HFF-Myc (cell line): ENCODE data around the gene NES.

ENCODE experiments used
- DNase-seq: peaks from one replicate; pipeline ENCODE4 v3.0.0-alpha.2; 2011; ENCODE audit warnings: low read depth; ENCODE audit errors: extremely low read depth
- H3K4me3 ChIP-seq: replicated peaks from 2 replicates; pipeline ENCODE4 v1.5.1; 2011; ENCODE audit warnings: low read depth, mild to moderate bottlenecking, control low read depth, low read length
- CTCF ChIP-seq: IDR thresholded peaks from 2 replicates; pipeline ENCODE4 v1.5.1; 2012; ENCODE audit warnings: mild to moderate bottlenecking, low read depth, low read length, control low read depth; ENCODE audit errors: missing control alignments

NES gene

GRCh38 chr1:156656806-156657740 is 20.1 kb downstream of the NES start:
- H3K4me3 ChIP-seq, result peak overlapping the region; percentile 17
- TF ChIP-seq CTCF, result peak; percentile 94
- DNase-seq, result no peak

GRCh38 chr1:156655904-156656516 is 21.2 kb downstream of the NES start:
- no peak for DNase-seq
- TF ChIP-seq CTCF, result no peak
- no peak overlapping the region for H3K4me3 ChIP-seq

- no peak for DNase-seq
- no peak overlapping the region for H3K4me3 ChIP-seq
- no peak for TF ChIP-seq CTCF
These were observed 21.9 kb downstream of the NES start for GRCh38 chr1:156655151-156655903.

GRCh38 chr1:156654700-156655099 is 22.5 kb downstream of the NES start:
- TF ChIP-seq CTCF, result no peak
- no peak for DNase-seq
- H3K4me3 ChIP-seq, result no peak overlapping the region

GRCh38 chr1:156652992-156653355 is 24.2 kb downstream of the NES start:
- H3K4me3 ChIP-seq, result no peak overlapping the region
- no peak for TF ChIP-seq CTCF
- no peak for DNase-seq

- no peak for TF ChIP-seq CTCF
- no peak overlapping the region for H3K4me3 ChIP-seq
- no peak for DNase-seq
These were observed 24.8 kb downstream of the NES start for GRCh38 chr1:156652131-156652991.
